Measurements from ENCODE around the gene MSRB2. TPM values are rescaled to one million over a fixed set of nuclear protein-coding genes. Genes with fewer than 3 reads are reported as not detected.

The MSRB2 gene
- total RNA-seq, 2 donors from 2014 or later: 21.3 to 39.5 TPM

GRCh38 chr10:23096802-23097549 lies 1.6 kb downstream of the MSRB2 start:
- DNase-seq (ENCODE audit: low spot score): no peak
- H3K36me3 ChIP-seq: no peaks in the 10 kb centered on the region
- peak overlapping the region in 1 of 2 donors; percentile 92 for H3K27ac ChIP-seq
- peaks cover 3 to 24% of the 10 kb centered on the region in 2 donors for H3K4me1 ChIP-seq (ENCODE audit: control insufficient read depth in 1 of 2, low read depth in 2 of 2)
- ATAC-seq (ENCODE audit: insufficient number of reproducible peaks, low FRiP score, low read depth): no peak
- H3K27me3 ChIP-seq (replicated peaks; ENCODE audit: insufficient read depth): no peaks in the 10 kb centered on the region
- TF ChIP-seq, protein P1, sequence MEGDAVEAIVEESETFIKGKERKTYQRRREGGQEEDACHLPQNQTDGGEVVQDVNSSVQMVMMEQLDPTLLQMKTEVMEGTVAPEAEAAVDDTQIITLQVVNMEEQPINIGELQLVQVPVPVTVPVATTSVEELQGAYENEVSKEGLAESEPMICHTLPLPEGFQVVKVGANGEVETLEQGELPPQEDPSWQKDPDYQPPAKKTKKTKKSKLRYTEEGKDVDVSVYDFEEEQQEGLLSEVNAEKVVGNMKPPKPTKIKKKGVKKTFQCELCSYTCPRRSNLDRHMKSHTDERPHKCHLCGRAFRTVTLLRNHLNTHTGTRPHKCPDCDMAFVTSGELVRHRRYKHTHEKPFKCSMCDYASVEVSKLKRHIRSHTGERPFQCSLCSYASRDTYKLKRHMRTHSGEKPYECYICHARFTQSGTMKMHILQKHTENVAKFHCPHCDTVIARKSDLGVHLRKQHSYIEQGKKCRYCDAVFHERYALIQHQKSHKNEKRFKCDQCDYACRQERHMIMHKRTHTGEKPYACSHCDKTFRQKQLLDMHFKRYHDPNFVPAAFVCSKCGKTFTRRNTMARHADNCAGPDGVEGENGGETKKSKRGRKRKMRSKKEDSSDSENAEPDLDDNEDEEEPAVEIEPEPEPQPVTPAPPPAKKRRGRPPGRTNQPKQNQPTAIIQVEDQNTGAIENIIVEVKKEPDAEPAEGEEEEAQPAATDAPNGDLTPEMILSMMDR (IDR thresholded peaks at IDR 0.05): no peak
- H3K9me3 ChIP-seq: no peaks in the 10 kb centered on the region
- H3K4me3 ChIP-seq: peak overlapping the region; percentile 93

GRCh38 chr10:23099079-23099478 lies 3.7 kb downstream of the MSRB2 start:
- peaks cover 3 to 24% of the 10 kb centered on the region in 2 donors for H3K4me1 ChIP-seq (ENCODE audit: control insufficient read depth in 1 of 2, low read depth in 2 of 2)
- TF ChIP-seq, protein P1 (IDR thresholded peaks at IDR 0.05): no peak
- ATAC-seq (ENCODE audit: insufficient number of reproducible peaks, low FRiP score, low read depth) (no peak), DNase-seq (ENCODE audit: low spot score) (no peak)
- no peaks in the 10 kb centered on the region for H3K27me3 ChIP-seq (replicated peaks; ENCODE audit: insufficient read depth)
- H3K27ac ChIP-seq: no peak overlapping the region
- H3K36me3 ChIP-seq: peaks cover 3% of the 10 kb centered on the region
- no peak overlapping the region for H3K4me3 ChIP-seq
- H3K9me3 ChIP-seq: no peaks in the 10 kb centered on the region

DNA sequence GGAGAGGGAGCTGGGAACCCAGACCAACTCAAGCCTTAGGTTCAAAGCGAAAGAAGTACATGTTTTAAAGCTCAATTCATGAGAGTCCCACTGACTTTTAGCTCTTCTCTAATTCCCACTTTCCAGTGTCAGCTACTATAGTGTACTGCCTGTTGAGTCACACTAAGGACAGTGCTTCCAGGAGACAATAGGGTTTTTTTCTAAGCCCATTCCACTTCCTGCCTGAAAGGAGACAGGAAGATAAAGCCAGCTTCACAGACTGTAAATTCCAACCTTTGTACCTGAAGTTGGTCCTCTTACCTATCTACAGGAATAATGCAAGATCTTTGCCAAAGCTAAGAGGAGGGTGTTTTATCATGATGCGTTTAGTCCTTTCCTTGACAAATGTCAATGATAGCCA lies 4.4 kb downstream of the MSRB2 start:
- H3K4me1 ChIP-seq (ENCODE audit: control insufficient read depth in 1 of 2, low read depth in 2 of 2): peaks cover 3 to 20% of the 10 kb centered on the region in 2 donors
- no peak for ATAC-seq (ENCODE audit: insufficient number of reproducible peaks, low FRiP score, low read depth)
- no peaks in the 10 kb centered on the region for H3K9me3 ChIP-seq
- no peaks in the 10 kb centered on the region for H3K27me3 ChIP-seq (replicated peaks; ENCODE audit: insufficient read depth)
- TF ChIP-seq, protein P1 (IDR thresholded peaks at IDR 0.05): no peak
- no peak overlapping the region for H3K4me3 ChIP-seq
- peaks cover 11% of the 10 kb centered on the region for H3K36me3 ChIP-seq
- DNase-seq (ENCODE audit: low spot score): no peak
- no peak overlapping the region for H3K27ac ChIP-seq

GRCh38 chr10:23100331-23101030 lies 5.1 kb downstream of the MSRB2 start:
- H3K27ac ChIP-seq: no peak overlapping the region
- ATAC-seq (ENCODE audit: insufficient number of reproducible peaks, low FRiP score, low read depth): no peak

More at GRCh38 chr10:23100331-23101030, 5.1 kb downstream of the MSRB2 start:
- no peak for DNase-seq (ENCODE audit: low spot score)
- Histone ChIP-seq H3K9me3 (no peaks in the 10 kb centered on the region), H3K4me3 (no peak overlapping the region), H3K4me1 (ENCODE audit: control insufficient read depth in 1 of 2, low read depth in 2 of 2) (peaks cover 3 to 19% of the 10 kb centered on the region in 2 donors), H3K27me3 (replicated peaks; ENCODE audit: insufficient read depth) (no peaks in the 10 kb centered on the region), H3K36me3 (peaks cover 15% of the 10 kb centered on the region)
- TF ChIP-seq, protein P1 (IDR thresholded peaks at IDR 0.05): no peak

Data from thoracic aorta (tissue), 2 donors.